Muscle of leg (tissue), 11 donors: ENCODE measurements around the gene NKAIN4. TPM values are rescaled to one million over a fixed set of nuclear protein-coding genes. Genes with fewer than 3 reads are reported as not detected.
A peak's percentile ranks its signal among the peaks of the same experiment; 100 is the strongest.

Experiments
- DNase-seq: peaks from one replicate; pipeline ENCODE4 v3.0.0; 2013
- H3K27ac ChIP-seq: one replicate; pipeline ENCODE4 v1.5.1; 2013; ENCODE audit warnings: mild to moderate bottlenecking, low read length, control low read depth
- H3K27me3 ChIP-seq: one replicate; pipeline ENCODE4 v1.6.1; 2013; ENCODE audit warnings: low read length; ENCODE audit not compliant: control insufficient read depth, insufficient read depth
- H3K36me3 ChIP-seq: one replicate; pipeline ENCODE4 v1.6.1; 2013; ENCODE audit warnings: low read length; ENCODE audit not compliant: control insufficient read depth, insufficient read depth
- H3K4me1 ChIP-seq: one replicate; pipeline ENCODE4 v1.6.1; 2013; ENCODE audit warnings: low read length; ENCODE audit not compliant: control insufficient read depth, insufficient read depth
- H3K4me3 ChIP-seq: one replicate; pipeline ENCODE4 v1.5.1; 2013; ENCODE audit warnings: low read length, control low read depth
- H3K9me3 ChIP-seq: replicated peaks from 2 replicates; pipeline ENCODE4 v1.6.1; 2013; ENCODE audit warnings: low read depth, low read length; ENCODE audit not compliant: control insufficient read depth
- WGBS: methylation state at CpG from one replicate; pipeline ENCODE4 v1.1.5; 2013; ENCODE audit warnings: missing lambda C conversion rate; ENCODE audit not compliant: insufficient coverage; 5-methylcytosine and 5-hydroxymethylcytosine counted together
- polyA plus RNA-seq, 8 donors: library from polyadenylated mRNA; unstranded; fragments of 120-200 nt; gene quantifications; one replicate each; pipeline versions ENCODE4 v1.2.1 to v1.2.3, GENCODE V29; 2013; ENCODE audit warnings: inconsistent platforms in 1 of 8, low replicate concordance in 1 of 8; ENCODE audit not compliant: insufficient read length in 8 of 8, insufficient read depth in 1 of 8
- total RNA-seq: library from RNA; stranded (reverse); fragments of 120-200 nt; gene quantifications from one replicate; pipeline ENCODE4 v1.2.4, GENCODE V29; 2013

The NKAIN4 gene
- total and polyA plus RNA-seq, 9 donors: 28.5 to 58.0 (median 37.7) TPM

GRCh38 chr20:63230800-63231268 is 23.4 kb downstream of the NKAIN4 start:
- H3K4me1 ChIP-seq: peaks cover 25% of the 10 kb centered on the region
- H3K27me3 ChIP-seq: peaks cover 23% of the 10 kb centered on the region
- peak; percentile 88 for DNase-seq
- H3K27ac ChIP-seq: peak overlapping the region; percentile 16
- no peaks in the 10 kb centered on the region for H3K36me3 ChIP-seq
- no peaks in the 10 kb centered on the region for H3K9me3 ChIP-seq
- H3K4me3 ChIP-seq: no peak overlapping the region
- 7% methylated on average over 14 of the region's 17 CpGs for WGBS

- no peak for DNase-seq
- Histone ChIP-seq H3K9me3 (no peaks in the 10 kb centered on the region), H3K4me1 (peaks cover 34% of the 10 kb centered on the region), H3K36me3 (no peaks in the 10 kb centered on the region), H3K27ac (no peak overlapping the region), H3K4me3 (no peak overlapping the region), H3K27me3 (peaks cover 18% of the 10 kb centered on the region)
- 45% methylated on average over 13 of the region's 13 CpGs for WGBS
Measured at GRCh38 chr20:63228806-63229205, 25.5 kb downstream of the NKAIN4 start.

- Histone ChIP-seq H3K4me1 (peaks cover 38% of the 10 kb centered on the region), H3K4me3 (no peak overlapping the region), H3K27me3 (peaks cover 17% of the 10 kb centered on the region), H3K27ac (no peak overlapping the region), H3K36me3 (no peaks in the 10 kb centered on the region), H3K9me3 (no peaks in the 10 kb centered on the region)
- DNase-seq: no peak
- WGBS: 100% methylated on average over 3 of the region's 5 CpGs
Measured at GRCh38 chr20:63227260-63227659, 27.0 kb downstream of the NKAIN4 start.

GRCh38 chr20:63226042-63226943 is 28.0 kb downstream of the NKAIN4 start:
- Histone ChIP-seq H3K4me3 (no peak overlapping the region), H3K27me3 (peaks cover 16% of the 10 kb centered on the region), H3K36me3 (no peaks in the 10 kb centered on the region), H3K4me1 (peaks cover 38% of the 10 kb centered on the region), H3K9me3 (no peaks in the 10 kb centered on the region), H3K27ac (no peak overlapping the region)
- WGBS: 72% methylated on average over 17 of the region's 19 CpGs
- DNase-seq: no peak

- 28% methylated on average over 6 of the region's 7 CpGs for WGBS
- Histone ChIP-seq H3K27me3 (peaks cover 10% of the 10 kb centered on the region), H3K9me3 (no peaks in the 10 kb centered on the region), H3K27ac (no peak overlapping the region), H3K4me1 (peaks cover 28% of the 10 kb centered on the region), H3K4me3 (no peak overlapping the region), H3K36me3 (no peaks in the 10 kb centered on the region)
- DNase-seq: no peak
Measured at GRCh38 chr20:63225082-63225454, 29.2 kb downstream of the NKAIN4 start.

- peaks cover 10% of the 10 kb centered on the region for H3K27me3 ChIP-seq
- no peak overlapping the region for H3K27ac ChIP-seq
- 21% methylated on average over 15 of the region's 16 CpGs for WGBS
- no peaks in the 10 kb centered on the region for H3K9me3 ChIP-seq
- peak; percentile 50 for DNase-seq
- H3K4me3 ChIP-seq: no peak overlapping the region
- no peaks in the 10 kb centered on the region for H3K36me3 ChIP-seq
- peaks cover 27% of the 10 kb centered on the region for H3K4me1 ChIP-seq
Measured at GRCh38 chr20:63224412-63225081, 29.7 kb downstream of the NKAIN4 start.

GRCh38 chr20:63223826-63224207 is 30.4 kb downstream of the NKAIN4 start:
- H3K9me3 ChIP-seq: no peaks in the 10 kb centered on the region
- peaks cover 7% of the 10 kb centered on the region for H3K27me3 ChIP-seq
- no peak overlapping the region for H3K27ac ChIP-seq
- H3K4me1 ChIP-seq: peaks cover 22% of the 10 kb centered on the region
- DNase-seq: no peak
- H3K36me3 ChIP-seq: no peaks in the 10 kb centered on the region
- WGBS: 79% methylated on average over 2 of the region's 6 CpGs
- H3K4me3 ChIP-seq: no peak overlapping the region

GRCh38 chr20:63223121-63223825 is 31.0 kb downstream of the NKAIN4 start:
- Histone ChIP-seq H3K36me3 (no peaks in the 10 kb centered on the region), H3K27ac (no peak overlapping the region), H3K9me3 (no peaks in the 10 kb centered on the region), H3K4me3 (no peak overlapping the region), H3K4me1 (peaks cover 18% of the 10 kb centered on the region), H3K27me3 (peaks cover 7% of the 10 kb centered on the region)
- DNase-seq: no peak
- WGBS: 38% methylated on average over 9 of the region's 12 CpGs

GRCh38 chr20:63222541-63222940 is 31.7 kb downstream of the NKAIN4 start:
- no peak for DNase-seq
- H3K9me3 ChIP-seq: no peaks in the 10 kb centered on the region
- no peak overlapping the region for H3K4me3 ChIP-seq
- no peak overlapping the region for H3K27ac ChIP-seq
- H3K27me3 ChIP-seq: peaks cover 7% of the 10 kb centered on the region
- H3K36me3 ChIP-seq: no peaks in the 10 kb centered on the region
- 82% methylated on average over 4 of the region's 7 CpGs for WGBS
- peaks cover 18% of the 10 kb centered on the region for H3K4me1 ChIP-seq
